ENCODE data around the gene GABRG3.

Gene GABRG3

GRCh38 chr15:27025481-27025966 is 54.5 kb downstream of the GABRG3 start:
- no peak overlapping the region for H3K27ac ChIP-seq
- H3K27me3 ChIP-seq, result no peaks in the 10 kb centered on the region
- H3K36me3 ChIP-seq, result no peaks in the 10 kb centered on the region
- H3K4me1 ChIP-seq (ENCODE audit: control insufficient read depth in 1 of 2, insufficient read depth in 1 of 2, low read depth in 1 of 2, low read length in 1 of 2), result no peaks in the 10 kb centered on the region
- no peak overlapping the region for H3K4me3 ChIP-seq (ENCODE audit: low read depth in 1 of 2, low read length in 1 of 2)
- H3K9me3 ChIP-seq, result no peaks in the 10 kb centered on the region
- TF ChIP-seq CTCF (IDR thresholded peaks at IDR 0.05), result no peak

- H3K9me3 ChIP-seq, result no peaks in the 10 kb centered on the region
- no peak for TF ChIP-seq CTCF (IDR thresholded peaks at IDR 0.05)
- no peak overlapping the region for H3K27ac ChIP-seq
- H3K4me1 ChIP-seq (ENCODE audit: control insufficient read depth in 1 of 2, insufficient read depth in 1 of 2, low read depth in 1 of 2, low read length in 1 of 2), result no peaks in the 10 kb centered on the region
- no peaks in the 10 kb centered on the region for H3K27me3 ChIP-seq
- H3K4me3 ChIP-seq (ENCODE audit: low read depth in 1 of 2, low read length in 1 of 2), result no peak overlapping the region
- no peaks in the 10 kb centered on the region for H3K36me3 ChIP-seq
Observed at GRCh38 chr15:27027229-27027628, 56.2 kb downstream of the GABRG3 start.

- Histone ChIP-seq H3K4me1 (ENCODE audit: control insufficient read depth in 1 of 2, insufficient read depth in 1 of 2, low read depth in 1 of 2, low read length in 1 of 2) (no peaks in the 10 kb centered on the region), H3K4me3 (ENCODE audit: low read depth in 1 of 2, low read length in 1 of 2) (no peak overlapping the region), H3K27ac (no peak overlapping the region), H3K9me3 (no peaks in the 10 kb centered on the region), H3K36me3 (no peaks in the 10 kb centered on the region), H3K27me3 (no peaks in the 10 kb centered on the region)
- no peak for TF ChIP-seq CTCF (IDR thresholded peaks at IDR 0.05)
Observed at GRCh38 chr15:27028858-27029477, 58.0 kb downstream of the GABRG3 start.

GRCh38 chr15:27036210-27036609 is 65.2 kb downstream of the GABRG3 start:
- Histone ChIP-seq H3K27me3 (no peaks in the 10 kb centered on the region), H3K4me1 (ENCODE audit: control insufficient read depth in 1 of 2, insufficient read depth in 1 of 2, low read depth in 1 of 2, low read length in 1 of 2) (no peaks in the 10 kb centered on the region), H3K27ac (no peak overlapping the region), H3K36me3 (no peaks in the 10 kb centered on the region), H3K9me3 (no peaks in the 10 kb centered on the region), H3K4me3 (ENCODE audit: low read depth in 1 of 2, low read length in 1 of 2) (no peak overlapping the region)
- TF ChIP-seq CTCF (IDR thresholded peaks at IDR 0.05), result no peak

- no peaks in the 10 kb centered on the region for H3K27me3 ChIP-seq
- no peak overlapping the region for H3K4me3 ChIP-seq (ENCODE audit: low read depth in 1 of 2, low read length in 1 of 2)
- H3K36me3 ChIP-seq, result no peaks in the 10 kb centered on the region
- no peaks in the 10 kb centered on the region for H3K4me1 ChIP-seq (ENCODE audit: control insufficient read depth in 1 of 2, insufficient read depth in 1 of 2, low read depth in 1 of 2, low read length in 1 of 2)
- no peak overlapping the region for H3K27ac ChIP-seq
- no peak for TF ChIP-seq CTCF (IDR thresholded peaks at IDR 0.05)
- H3K9me3 ChIP-seq, result no peaks in the 10 kb centered on the region
Observed at GRCh38 chr15:27037501-27037900, 66.5 kb downstream of the GABRG3 start.
